ENCODE results near the gene PRXL2B.
"Not testable (repeated sequence)": the region's sequence is repeated elsewhere in the genome, so short reads cannot be mapped to it uniquely, and the experiment has no call there.

PRXL2B gene

DNA sequence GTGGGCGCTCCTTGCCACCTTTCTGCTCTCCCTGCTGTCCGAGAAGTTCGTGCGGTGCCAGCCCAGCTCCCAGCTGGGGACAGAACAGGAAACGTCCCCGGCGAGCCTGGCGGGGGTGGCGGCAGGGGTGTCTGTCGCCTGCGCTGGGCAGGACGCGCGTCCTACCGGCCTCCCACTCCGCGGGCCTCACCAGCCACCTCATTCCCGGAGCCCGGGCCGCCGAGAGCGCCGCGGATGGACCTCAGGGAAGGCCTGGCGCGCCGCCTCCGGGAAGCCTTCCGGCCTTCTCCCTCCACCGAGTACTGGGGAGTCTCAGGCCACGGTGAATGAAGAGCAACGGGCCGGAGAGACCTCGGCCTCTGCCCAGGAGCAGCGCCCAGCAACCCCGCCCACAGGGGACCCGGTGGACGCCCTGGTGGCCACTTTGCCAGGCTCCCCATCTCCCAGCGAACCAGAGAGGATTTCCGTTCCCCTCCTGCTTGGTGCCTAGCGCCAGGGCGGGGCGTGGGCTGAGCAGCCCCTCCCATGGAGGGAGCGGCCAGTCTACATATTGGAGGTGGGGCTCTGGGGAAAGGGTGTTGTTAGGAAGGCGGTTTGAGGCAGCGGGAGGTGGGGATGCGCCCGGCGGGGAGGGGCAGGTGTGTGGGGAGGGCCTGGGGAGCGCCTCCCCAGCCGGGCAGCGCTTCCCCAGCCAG, 39.9 kb upstream of the PRXL2B start:
- no peaks in the 10 kb centered on the region for H3K27me3 Mint-ChIP-seq
- H3K36me3 Mint-ChIP-seq (ENCODE audit: low read depth) = no peaks in the 10 kb centered on the region
- H3K4me3 Mint-ChIP-seq = peak overlapping the region; percentile 81
- peaks cover 37% of the 10 kb centered on the region for H3K4me1 Mint-ChIP-seq (ENCODE audit: low read depth)
- no peaks in the 10 kb centered on the region for H3K9me3 Mint-ChIP-seq
- H3K27ac Mint-ChIP-seq = peak overlapping the region; percentile 95

DNA sequence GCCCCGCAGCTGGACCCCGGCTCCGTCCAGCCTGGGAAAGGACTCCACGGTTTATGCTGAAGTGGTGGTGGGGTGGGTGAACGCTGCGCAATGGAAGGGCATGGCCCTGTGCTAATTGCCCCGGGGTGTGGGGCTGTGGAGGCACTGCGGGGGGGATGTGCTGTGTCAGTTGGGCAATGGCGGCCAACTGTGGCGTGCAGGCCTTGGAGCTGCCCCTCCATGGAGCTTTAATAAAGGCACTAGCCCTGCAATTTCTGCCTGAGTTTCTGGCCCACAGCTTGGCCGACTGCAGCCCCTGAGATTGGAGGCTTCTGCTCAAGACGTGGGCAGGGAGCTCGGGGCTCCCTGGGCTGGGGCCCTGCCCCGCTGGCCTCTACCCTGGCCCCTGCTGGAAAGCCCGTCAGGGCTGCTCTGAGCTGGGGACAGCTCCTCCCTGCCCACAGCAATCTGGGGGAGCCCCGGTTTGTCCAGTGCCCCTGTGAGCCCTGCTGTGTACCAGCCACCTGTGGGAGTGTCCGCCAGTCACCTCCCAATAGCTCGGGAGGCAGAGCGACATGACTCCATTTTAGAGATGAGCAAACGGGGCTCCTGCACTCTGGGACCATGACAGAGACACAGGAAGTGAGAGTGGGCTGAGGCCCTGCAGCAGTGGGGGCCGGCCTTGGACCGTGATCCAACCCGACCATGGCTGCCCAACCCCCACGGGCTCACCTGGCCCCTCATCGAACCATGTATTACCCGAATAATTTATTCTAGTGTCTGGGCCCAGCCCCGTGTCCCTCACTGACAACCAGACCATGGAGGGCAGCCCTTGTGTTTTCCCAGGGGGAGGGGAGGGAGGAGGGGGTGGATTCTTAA, 39.1 kb upstream of the PRXL2B start:
- Mint-ChIP-seq H3K9me3 (no peaks in the 10 kb centered on the region), H3K36me3 (ENCODE audit: low read depth) (no peaks in the 10 kb centered on the region), H3K4me1 (ENCODE audit: low read depth) (peaks cover 37% of the 10 kb centered on the region), H3K4me3 (peak overlapping the region; percentile 81), H3K27me3 (no peaks in the 10 kb centered on the region), H3K27ac (peak overlapping the region; percentile 95)

DNA sequence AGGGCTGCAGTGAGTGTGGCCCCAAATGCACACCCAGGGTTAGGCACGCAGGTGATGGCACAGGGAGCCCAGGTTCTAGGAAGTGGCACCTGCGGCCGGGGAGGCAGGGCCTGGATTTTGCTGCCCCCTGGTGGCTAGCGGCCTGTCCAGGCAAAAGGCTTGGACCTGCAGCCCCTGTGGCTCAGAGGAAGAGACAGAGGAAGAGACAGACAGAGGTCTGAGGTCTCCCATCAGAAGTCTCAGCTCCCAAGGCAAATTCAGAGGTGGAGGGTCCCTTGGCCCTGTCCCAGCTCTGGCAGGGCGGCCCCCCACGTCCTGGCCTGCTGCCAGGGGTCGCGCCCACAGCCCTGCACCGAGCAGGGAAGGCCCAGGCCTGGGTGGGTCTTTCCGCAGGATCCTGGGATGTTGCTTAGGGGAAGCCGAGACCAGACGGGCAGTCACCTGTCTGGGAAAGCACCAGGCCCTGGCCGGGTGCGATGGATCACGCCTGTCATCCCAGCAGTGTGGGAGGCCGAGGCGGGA, 38.4 kb upstream of the PRXL2B start:
- H3K4me1 Mint-ChIP-seq (ENCODE audit: low read depth) = peaks cover 37% of the 10 kb centered on the region
- H3K36me3 Mint-ChIP-seq (ENCODE audit: low read depth) = no peaks in the 10 kb centered on the region
- H3K27me3 Mint-ChIP-seq = no peaks in the 10 kb centered on the region
- peak overlapping the region; percentile 95 for H3K27ac Mint-ChIP-seq
- peak overlapping the region; percentile 81 for H3K4me3 Mint-ChIP-seq
- no peaks in the 10 kb centered on the region for H3K9me3 Mint-ChIP-seq

DNA sequence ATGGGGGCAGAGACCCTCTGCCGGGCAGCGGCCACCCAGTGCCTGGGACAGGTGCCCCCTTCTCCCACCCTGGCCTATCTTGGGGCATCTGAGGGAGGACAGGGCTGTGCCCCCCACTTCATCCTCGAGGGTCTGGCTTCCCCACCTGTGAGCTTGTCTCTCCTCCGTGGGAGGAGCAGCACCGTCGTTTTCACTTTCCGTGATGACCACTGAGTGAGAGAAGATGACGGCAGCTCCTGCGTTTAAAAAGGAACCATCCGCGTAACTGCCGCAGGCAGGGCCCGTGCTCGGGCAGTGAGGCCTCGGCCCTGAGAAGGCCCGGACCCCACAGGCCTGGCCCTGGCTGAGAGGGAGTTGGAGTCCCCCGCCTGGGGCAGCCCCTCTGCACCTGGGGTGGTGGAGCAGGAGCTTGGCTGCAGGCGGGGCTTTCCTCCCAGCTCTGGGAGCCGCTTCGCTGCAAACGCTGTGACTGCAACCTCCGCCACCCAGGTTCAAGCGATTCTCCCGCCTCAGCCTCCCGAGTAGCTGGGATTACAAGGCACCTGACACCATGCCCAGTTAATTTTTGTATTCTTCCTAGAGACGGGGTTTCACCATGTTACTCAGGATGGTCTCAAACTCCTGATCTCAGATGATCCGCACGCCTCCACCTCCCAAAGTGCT, 37.1 kb upstream of the PRXL2B start:
- not testable (repeated sequence) for H3K27me3 Mint-ChIP-seq; H3K9me3 Mint-ChIP-seq; H3K36me3 Mint-ChIP-seq (ENCODE audit: low read depth)
- peak overlapping the region; percentile 95 for H3K27ac Mint-ChIP-seq
- H3K4me1 Mint-ChIP-seq (ENCODE audit: low read depth) = peaks cover 41% of the 10 kb centered on the region
- peak overlapping the region; percentile 81 for H3K4me3 Mint-ChIP-seq

GRCh38 chr1:2550309-2550861, 36.2 kb upstream of the PRXL2B start:
- not testable (repeated sequence) for H3K9me3 Mint-ChIP-seq; H3K27ac Mint-ChIP-seq; H3K27me3 Mint-ChIP-seq; H3K36me3 Mint-ChIP-seq (ENCODE audit: low read depth); H3K4me3 Mint-ChIP-seq
- peaks cover 50% of the 10 kb centered on the region for H3K4me1 Mint-ChIP-seq (ENCODE audit: low read depth)

DNA sequence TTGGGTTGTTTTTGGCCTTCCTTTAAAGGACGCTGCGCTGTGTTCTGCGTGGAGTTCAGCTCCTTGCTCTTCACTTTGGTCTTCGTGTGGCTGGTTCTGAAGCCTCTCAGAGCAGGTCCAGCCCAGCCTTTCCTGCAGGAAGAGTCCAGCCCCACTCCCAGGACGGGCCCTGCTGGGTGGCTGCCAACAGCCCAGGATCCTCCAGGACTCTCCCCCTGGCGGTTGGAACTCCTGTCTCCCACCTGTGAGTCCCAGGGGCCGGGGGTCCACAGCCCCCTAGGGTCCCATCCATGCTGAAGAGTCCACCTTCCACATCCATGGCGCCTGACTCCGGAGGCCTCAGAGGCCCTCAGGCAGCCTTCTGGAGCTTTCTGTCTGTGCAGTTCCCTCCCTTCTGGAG, 35.0 kb upstream of the PRXL2B start:
- peaks cover 57% of the 10 kb centered on the region for H3K4me1 Mint-ChIP-seq (ENCODE audit: low read depth)

DNA sequence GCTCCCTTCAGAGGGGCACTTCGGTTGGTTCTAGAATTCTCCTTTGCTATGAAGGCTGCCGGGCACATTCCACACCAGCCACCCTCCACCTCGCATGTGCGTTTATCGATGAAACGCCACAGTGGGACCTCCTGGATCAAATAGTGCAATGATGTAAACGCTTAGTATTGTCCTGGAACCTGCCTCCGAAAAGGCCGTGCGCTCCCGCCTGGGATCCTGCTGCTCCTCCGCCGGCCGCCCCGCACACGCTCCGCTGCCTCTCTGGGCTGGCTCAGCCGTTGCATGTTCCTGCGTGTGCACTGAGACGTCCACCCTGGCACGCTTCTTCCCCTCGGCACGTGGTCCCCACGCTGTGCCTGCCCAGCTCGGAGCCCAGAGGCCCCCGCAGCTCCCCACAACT, 34.4 kb upstream of the PRXL2B start:
- Mint-ChIP-seq H3K27me3 (no peaks in the 10 kb centered on the region), H3K9me3 (no peaks in the 10 kb centered on the region), H3K36me3 (ENCODE audit: low read depth) (no peaks in the 10 kb centered on the region), H3K4me3 (no peak overlapping the region), H3K4me1 (ENCODE audit: low read depth) (peaks cover 57% of the 10 kb centered on the region), H3K27ac (no peak overlapping the region)

More for the DNA sequence above, 35.0 kb upstream of the PRXL2B start:
- not testable (repeated sequence) for H3K9me3 Mint-ChIP-seq; H3K27me3 Mint-ChIP-seq; H3K4me3 Mint-ChIP-seq; H3K27ac Mint-ChIP-seq; H3K36me3 Mint-ChIP-seq (ENCODE audit: low read depth)

DNA sequence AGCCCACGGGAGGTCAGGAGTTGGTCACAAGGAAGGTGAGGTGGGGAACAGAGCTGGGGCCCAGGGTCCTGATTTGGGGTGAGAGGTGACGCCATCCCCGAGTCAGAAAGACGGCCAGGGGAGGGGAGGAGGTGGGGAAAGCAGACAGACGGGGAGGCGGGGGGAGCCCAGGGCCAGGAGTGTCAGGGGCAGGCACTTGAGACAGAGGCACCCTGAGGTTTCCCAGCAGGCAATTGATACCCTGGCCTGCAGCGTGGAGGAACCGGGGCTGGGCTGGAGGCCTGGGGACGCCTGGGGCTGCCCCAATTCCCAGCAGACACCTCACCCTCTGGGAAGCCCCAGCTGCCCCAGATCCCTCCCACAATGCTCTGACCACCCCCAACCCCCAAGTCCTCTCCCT, 33.5 kb upstream of the PRXL2B start:
- not testable (repeated sequence) for H3K27me3 Mint-ChIP-seq; H3K27ac Mint-ChIP-seq; H3K4me3 Mint-ChIP-seq; H3K36me3 Mint-ChIP-seq (ENCODE audit: low read depth); H3K9me3 Mint-ChIP-seq
- H3K4me1 Mint-ChIP-seq (ENCODE audit: low read depth) = peaks cover 57% of the 10 kb centered on the region

DNA sequence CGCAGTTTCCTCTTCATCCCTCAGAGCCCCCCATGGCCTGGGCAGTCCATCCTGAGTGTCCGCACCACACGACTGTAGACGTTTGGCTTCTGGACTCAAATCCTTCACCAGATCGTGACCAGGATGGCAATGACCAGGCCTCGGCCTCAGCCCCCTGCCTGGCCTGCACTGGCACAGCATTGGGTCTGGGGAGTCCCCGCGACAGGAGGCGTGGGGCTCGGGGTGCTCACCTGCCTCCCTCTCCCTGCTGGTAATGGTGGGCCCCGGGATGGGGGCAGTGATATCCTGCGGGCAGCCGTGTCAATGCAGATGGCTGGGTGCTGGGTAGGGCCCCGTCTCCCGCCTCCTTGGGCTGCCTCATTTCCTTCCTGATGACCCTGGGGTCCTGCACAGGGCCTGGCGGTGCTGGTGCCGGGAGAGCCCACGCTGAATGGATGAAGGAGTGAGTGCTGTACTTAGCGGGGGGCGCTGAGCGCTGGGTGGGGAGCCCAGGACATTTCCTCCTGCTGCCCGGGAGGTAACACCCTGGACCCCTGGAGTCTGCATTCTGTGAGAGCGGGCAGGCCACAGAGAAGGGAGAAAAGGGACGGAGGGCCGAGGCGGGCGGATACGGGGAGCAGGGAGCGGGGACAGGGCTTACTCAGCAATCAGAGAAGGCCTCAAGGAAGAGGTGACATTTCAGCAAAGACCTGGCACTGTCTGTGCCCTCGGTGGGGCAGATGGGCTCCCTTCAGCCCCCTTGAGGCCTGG, 32.5 kb upstream of the PRXL2B start:
- Mint-ChIP-seq H3K36me3 (ENCODE audit: low read depth) (peaks cover 5% of the 10 kb centered on the region), H3K27me3 (no peaks in the 10 kb centered on the region), H3K27ac (no peak overlapping the region), H3K4me3 (peak overlapping the region; percentile 91), H3K4me1 (ENCODE audit: low read depth) (peaks cover 58% of the 10 kb centered on the region), H3K9me3 (no peaks in the 10 kb centered on the region)

DNA sequence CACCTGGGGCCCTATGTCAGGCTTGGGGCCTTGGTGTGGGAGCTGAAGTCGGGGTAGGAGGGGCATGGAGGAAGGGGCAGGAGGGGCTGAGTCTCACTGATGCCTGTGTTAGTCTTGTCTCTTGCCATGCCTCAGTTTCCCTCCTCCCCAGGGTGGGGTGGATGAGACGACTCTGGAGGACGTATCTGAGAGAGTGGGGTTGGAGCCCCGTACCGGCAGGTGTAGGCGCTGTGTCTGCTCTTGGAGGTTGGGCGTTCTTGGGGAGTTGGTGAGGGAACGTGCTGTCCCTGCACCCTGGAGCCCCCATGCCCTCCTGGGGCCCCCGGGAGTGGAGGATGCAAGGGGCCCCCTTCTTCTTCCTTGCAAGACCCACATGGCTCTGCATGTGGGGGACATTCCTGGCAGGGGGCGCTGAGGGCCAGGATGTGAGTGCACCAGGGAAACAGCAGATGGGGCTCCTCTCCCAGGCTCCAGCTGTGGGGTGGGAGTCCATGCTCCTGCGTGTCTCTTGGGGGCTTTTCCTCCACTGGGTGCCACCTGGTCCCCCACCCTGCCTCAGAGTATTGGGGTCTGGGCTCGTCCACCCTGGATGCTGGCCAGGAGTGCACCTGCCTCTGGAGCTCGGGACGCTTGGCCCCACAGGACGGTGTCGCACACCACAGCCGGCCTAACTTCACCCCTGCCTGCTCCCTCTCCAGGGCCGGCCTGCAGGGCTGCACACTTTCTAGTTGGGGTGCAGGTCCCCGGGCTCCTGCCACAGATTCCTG, 31.8 kb upstream of the PRXL2B start:
- H3K27me3 Mint-ChIP-seq = no peaks in the 10 kb centered on the region
- H3K4me1 Mint-ChIP-seq (ENCODE audit: low read depth) = peaks cover 50% of the 10 kb centered on the region
- H3K36me3 Mint-ChIP-seq (ENCODE audit: low read depth) = peaks cover 5% of the 10 kb centered on the region
- H3K4me3 Mint-ChIP-seq = peak overlapping the region; percentile 91
- peak overlapping the region; percentile 83 for H3K27ac Mint-ChIP-seq
- no peaks in the 10 kb centered on the region for H3K9me3 Mint-ChIP-seq

DNA sequence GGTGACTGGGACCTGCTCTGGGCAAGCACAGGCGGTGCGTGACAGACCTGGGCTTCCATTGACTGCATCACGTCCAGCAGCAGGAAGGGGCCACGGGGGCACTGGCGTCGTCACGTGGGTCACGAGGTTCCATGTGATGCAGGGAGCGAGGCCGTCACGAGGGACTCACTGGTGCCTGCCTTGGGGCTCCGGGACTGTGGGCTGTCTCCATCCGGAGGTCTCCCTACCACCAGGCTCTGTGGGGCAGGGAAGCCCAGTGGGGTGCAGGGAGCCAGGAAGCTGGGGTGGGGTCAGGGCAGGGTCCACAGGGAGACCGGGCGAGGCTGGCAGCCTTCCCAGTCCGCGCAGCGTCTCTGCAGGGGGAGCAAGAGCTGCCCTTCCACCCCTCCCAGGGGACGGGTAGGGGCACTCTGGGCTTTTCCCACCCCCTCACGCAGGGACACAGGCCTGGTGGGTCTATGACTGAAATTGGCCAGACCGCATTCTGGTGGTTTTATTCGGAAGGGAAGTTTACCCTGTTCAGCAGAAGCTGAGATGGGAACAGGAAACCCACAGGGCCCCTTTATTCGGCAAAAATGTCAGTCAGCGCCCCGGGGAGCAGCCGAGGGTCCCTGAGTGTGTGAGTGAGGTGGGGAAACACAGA, 30.8 kb upstream of the PRXL2B start:
- peak overlapping the region; percentile 96 for H3K27ac Mint-ChIP-seq
- H3K4me1 Mint-ChIP-seq (ENCODE audit: low read depth) = peaks cover 46% of the 10 kb centered on the region
- H3K9me3 Mint-ChIP-seq = no peaks in the 10 kb centered on the region
- no peaks in the 10 kb centered on the region for H3K27me3 Mint-ChIP-seq
- peak overlapping the region; percentile 91 for H3K4me3 Mint-ChIP-seq
- peaks cover 5% of the 10 kb centered on the region for H3K36me3 Mint-ChIP-seq (ENCODE audit: low read depth)

DNA sequence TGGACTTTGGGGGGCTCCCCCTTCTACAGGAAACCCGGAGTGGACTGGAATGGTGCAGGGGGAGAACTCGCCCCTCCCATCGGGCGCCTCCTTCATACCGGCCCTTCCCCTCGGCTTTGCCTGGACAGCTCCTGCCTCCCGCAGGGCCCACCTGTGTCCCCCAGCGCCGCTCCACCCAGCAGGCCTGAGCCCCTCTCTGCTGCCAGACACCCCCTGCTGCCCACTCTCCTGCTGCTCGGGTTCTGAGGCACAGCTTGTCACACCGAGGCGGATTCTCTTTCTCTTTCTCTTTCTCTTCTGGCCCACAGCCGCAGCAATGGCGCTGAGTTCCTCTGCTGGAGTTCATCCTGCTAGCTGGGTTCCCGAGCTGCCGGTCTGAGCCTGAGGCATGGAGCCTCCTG, 30.3 kb upstream of the PRXL2B start, which contains the start of gene TNFRSF14:
TNFRSF14 (plus strand) TSS at position 95 of the 401 bp plus-strand sequence; CDS start at position 389, 294 bp downstream.
- Mint-ChIP-seq H3K4me3 (peak within 1 kb of the TSS; percentile 91), H3K27me3 (no peaks in the 10 kb centered on the region), H3K4me1 (ENCODE audit: low read depth) (peaks cover 44% of the 10 kb centered on the region), H3K27ac (peak within 1 kb of the TSS; percentile 96), H3K36me3 (ENCODE audit: low read depth) (peaks cover 9% of the 10 kb centered on the region), H3K9me3 (no peaks in the 10 kb centered on the region)
